ENCODE measurements around the gene TMTC1.

Gene TMTC1

GRCh38 chr12:29781188-29781587 lies 2.6 kb downstream of the TMTC1 start:
- in situ Hi-C loops (cut with MboI; ENCODE audit: low sequenced_read_pairs): no loop called here

GRCh38 chr12:29780084-29780483 lies 3.7 kb downstream of the TMTC1 start:
- in situ Hi-C loops (cut with MboI; ENCODE audit: low sequenced_read_pairs): no loop called here

- in situ Hi-C loops (cut with MboI; ENCODE audit: low sequenced_read_pairs): no loop called here
Measured at GRCh38 chr12:29778531-29778930, 5.2 kb downstream of the TMTC1 start.

GRCh38 chr12:29773076-29773475 lies 10.7 kb downstream of the TMTC1 start:
- in situ Hi-C loops (cut with MboI; ENCODE audit: low sequenced_read_pairs): no loop called here

- in situ Hi-C loops (cut with MboI; ENCODE audit: low sequenced_read_pairs): no loop called here
Measured at GRCh38 chr12:29771786-29772185, 12.0 kb downstream of the TMTC1 start.

GRCh38 chr12:29771165-29771564 lies 12.6 kb downstream of the TMTC1 start:
- in situ Hi-C loops (cut with MboI; ENCODE audit: low sequenced_read_pairs): no loop called here

GRCh38 chr12:29769162-29769858 lies 14.4 kb downstream of the TMTC1 start:
- in situ Hi-C loops (cut with MboI; ENCODE audit: low sequenced_read_pairs): no loop called here

GRCh38 chr12:29768372-29768771 lies 15.4 kb downstream of the TMTC1 start:
- in situ Hi-C loops (cut with MboI; ENCODE audit: low sequenced_read_pairs): no loop called here

GRCh38 chr12:29763301-29763683 lies 20.4 kb downstream of the TMTC1 start:
- in situ Hi-C loops (cut with MboI; ENCODE audit: low sequenced_read_pairs): no loop called here

- in situ Hi-C loops (cut with MboI; ENCODE audit: low sequenced_read_pairs): no loop called here
Measured at GRCh38 chr12:29762637-29763300, 21.0 kb downstream of the TMTC1 start.

GRCh38 chr12:29759950-29760349 lies 23.8 kb downstream of the TMTC1 start:
- in situ Hi-C loops (cut with MboI; ENCODE audit: low sequenced_read_pairs): no loop called here

GRCh38 chr12:29756741-29757390 lies 26.9 kb downstream of the TMTC1 start:
- in situ Hi-C loops (cut with MboI; ENCODE audit: low sequenced_read_pairs): no loop called here

GRCh38 chr12:29754235-29755189 lies 29.2 kb downstream of the TMTC1 start:
- in situ Hi-C loops (cut with MboI; ENCODE audit: low sequenced_read_pairs): no loop called here

- in situ Hi-C loops (cut with MboI; ENCODE audit: low sequenced_read_pairs): no loop called here
Measured at GRCh38 chr12:29752121-29752520, 31.6 kb downstream of the TMTC1 start.

GRCh38 chr12:29751676-29752075 lies 32.1 kb downstream of the TMTC1 start:
- in situ Hi-C loops (cut with MboI; ENCODE audit: low sequenced_read_pairs): no loop called here

GRCh38 chr12:29750928-29751220 lies 32.9 kb downstream of the TMTC1 start:
- in situ Hi-C loops (cut with MboI; ENCODE audit: low sequenced_read_pairs): no loop called here

GRCh38 chr12:29750131-29750927 lies 33.4 kb downstream of the TMTC1 start:
- in situ Hi-C loops (cut with MboI; ENCODE audit: low sequenced_read_pairs): no loop called here

GRCh38 chr12:29744365-29744764 lies 39.4 kb downstream of the TMTC1 start:
- in situ Hi-C loops (cut with MboI; ENCODE audit: low sequenced_read_pairs): no loop called here

GRCh38 chr12:29743801-29744200 lies 39.9 kb downstream of the TMTC1 start:
- in situ Hi-C loops (cut with MboI; ENCODE audit: low sequenced_read_pairs): no loop called here

GRCh38 chr12:29743077-29743476 lies 40.7 kb downstream of the TMTC1 start:
- in situ Hi-C loops (cut with MboI; ENCODE audit: low sequenced_read_pairs): no loop called here

Measured in hTERT RPE-1 (cell line).